HG02973 (cell line): ENCODE results near the gene ZAP70.

Experiments used
- ATAC-seq: cut with Tn5 transposase; IDR thresholded peaks from one replicate; pipeline ENCODE4 v1.9.1; 2021; ENCODE audit warnings: moderate library complexity; ENCODE audit not compliant: unreplicated experiment

ZAP70 gene

DNA sequence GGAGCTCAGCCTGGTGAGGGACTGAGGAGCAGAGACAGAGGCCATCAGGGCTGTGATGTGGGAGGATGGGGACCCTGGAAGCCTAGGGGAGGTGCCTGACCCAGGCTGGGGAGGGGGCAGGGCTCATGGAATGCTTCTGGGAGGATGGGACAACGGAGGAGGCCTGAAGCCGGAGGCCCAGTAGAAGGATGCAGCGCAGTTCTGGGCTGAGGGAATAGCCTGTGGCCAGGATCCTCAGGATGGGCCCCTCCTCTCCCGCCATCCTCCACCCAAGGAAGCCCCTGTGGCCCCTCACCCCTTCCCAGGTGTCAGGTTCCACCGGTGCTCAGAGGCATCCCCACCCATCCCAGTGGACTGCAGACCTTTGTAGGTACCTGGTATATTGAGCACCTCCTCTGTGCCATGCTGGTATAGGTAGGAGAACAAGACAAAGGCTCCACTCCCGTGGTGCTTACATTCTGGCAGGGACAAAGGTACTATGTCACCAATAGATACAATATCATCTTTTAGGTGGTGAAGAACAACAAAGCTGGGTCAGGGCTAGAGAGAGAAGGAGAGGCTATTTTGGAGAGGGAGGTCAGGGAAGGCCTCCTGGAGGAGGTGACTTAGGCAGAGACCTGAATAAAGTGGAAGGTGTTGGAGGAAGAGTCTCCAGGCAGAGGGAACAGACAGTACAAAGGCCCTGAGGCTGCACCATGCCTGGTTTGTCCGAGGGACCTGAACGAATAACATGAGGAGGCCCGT lies 2.7 kb downstream of the ZAP70 start:
- no peak for ATAC-seq

DNA sequence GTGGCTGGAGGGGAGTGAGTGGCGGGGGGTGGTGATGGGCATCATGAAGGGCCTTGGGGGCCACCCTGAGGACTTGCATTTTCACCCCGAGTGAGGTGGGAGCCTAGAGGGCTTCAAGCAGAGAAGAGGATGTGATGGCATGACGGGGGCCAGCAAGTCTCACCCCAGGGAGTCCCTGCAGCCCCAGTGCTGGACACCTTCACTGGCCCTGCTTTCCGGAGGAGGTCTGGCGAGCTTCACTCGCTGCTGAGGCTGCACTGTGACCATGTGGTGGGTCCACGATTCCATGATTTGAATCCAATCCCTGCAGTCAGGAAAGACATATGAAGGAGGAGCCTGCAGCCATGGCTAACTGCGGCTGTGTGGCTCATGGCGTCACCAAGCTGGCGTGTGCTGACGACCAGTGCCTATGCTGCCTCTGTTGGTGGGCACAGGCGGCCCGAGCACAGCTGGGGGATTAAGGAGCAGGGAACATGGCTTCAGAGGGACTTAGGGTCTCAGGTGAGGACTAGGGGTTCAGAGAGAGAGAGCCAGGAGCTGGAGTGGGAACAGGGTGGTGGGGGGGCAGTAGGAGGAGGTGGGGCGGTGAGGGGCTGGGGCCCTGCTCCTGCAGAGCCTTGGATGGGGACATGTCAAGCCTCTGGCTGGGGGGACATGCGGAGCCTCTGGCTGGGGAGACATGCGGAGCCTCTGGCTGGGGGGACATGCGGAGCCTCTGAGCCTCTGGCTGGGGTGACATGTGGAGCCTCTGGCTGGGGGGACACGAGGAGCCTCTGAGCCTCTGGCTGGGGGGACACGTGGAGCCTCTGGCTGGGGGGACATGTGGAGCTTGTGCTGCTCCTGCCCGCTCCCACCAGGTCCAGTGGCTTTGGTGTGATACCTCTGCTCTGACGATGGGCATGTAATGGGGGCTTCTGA lies 3.6 kb downstream of the ZAP70 start:
- ATAC-seq: no peak

DNA sequence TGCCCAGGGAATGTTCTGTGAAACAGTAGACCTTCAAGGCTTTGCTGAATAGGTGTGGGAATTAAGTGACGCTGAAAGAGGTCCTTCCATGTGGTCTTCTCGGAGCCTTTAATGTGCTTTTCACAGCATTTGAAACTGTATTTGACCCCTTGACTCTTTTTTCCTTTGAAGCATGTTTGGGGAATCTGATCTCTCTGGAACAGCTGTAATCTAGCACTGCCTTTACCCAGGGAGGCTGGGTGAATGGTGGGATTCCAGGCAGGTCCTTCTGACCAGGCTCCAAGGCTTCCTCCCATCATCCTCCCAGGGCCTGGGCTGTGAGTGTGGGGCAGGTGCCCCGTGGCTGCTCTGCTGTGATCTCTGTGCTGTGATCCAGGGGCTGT lies 4.2 kb downstream of the ZAP70 start:
- ATAC-seq: no peak

DNA sequence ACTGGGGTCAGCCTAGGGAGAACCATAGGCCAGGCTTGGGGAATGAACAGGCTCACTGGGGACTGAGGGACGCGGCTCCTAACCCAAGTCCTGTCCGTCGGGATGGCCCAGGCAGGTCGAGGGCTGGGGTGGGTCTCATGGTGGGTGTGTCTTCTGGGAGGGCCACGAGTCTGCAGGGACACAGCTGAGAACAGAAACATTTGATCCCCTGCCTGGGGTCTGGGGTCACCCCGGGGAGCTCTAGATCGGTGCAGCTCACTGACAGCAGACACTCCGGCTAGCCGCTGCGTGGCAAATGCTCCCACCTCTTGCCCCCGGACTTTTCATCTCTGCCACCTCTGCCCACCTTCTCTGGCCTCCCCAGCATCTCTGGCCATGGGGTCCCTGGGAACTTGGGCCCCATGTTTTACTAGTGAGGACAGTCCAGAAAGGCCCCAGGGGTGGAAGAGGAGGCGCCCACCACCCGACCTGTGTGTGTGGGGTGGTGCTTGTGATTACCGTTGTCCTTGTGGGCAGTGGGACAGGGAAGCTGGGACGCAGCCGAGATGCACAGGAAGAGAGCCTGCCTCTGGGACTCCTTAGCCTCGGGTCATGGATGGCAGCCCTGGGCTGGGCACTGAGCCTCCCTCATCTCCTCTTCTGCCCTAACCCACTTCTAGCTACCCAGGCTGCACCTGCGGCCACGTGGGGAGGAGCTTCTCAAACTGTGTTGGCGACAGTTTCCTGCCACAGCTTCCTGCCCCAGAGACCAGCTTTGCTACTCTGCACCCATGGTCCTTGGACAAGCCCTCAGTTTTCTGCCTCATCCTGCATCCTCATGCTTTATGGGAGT lies 4.9 kb downstream of the ZAP70 start:
- no peak for ATAC-seq

DNA sequence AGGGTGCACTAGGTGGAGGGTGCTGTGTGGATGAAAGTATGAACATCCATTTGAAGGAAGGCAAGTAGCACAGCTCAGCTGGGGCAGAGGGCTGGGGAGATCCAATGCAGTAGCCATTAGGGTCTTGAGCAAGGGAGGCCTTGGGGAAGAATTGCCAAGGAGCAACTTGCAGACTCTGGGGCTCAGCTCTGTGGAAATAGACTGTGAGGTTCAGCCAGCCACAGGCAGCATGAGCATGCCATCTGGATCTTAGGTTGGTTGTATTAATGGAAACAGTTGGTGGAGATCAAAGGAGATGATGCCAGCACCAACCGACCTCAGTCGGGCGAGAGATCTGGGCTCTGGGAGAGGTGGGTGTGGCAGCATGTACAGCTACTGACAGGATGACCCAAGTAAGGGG lies 5.6 kb downstream of the ZAP70 start:
- no peak for ATAC-seq

DNA sequence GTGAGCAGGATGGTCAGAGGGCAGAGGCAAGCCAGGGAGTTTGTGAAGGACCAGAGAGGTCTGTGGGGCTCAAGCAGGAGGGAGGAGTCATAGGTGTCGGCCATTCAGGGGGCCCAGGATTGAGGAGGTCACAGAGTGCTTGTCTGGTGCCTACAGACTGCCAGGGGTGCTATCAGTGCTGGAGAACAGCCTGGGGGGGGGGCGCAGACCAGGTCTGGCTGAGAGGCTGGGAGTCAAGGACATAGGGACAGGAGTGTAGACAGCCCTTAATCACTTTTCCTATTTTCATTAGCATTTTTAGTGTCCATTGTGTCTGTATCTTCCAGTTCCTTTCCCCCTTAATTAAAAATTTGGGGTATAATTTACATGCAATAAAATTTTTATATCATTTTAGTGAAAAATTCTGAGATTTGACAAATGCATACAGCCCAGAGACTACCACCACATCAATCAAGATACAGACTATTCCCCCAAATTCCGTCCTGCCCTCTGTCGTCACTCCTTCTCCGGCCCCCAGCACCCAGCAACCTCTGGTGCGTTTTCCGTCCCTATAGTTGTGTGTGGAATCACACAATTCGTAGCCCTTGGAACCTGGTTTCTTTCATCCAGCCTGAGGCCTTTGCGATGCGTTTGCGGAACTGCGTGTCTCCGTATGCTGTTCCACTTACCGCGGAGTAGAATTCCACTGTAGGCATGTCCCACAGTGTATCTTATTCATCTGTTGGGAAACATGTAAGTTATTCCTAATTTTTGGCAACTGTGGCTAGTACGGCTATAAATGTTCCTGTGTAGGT lies 6.2 kb downstream of the ZAP70 start:
- no peak for ATAC-seq

DNA sequence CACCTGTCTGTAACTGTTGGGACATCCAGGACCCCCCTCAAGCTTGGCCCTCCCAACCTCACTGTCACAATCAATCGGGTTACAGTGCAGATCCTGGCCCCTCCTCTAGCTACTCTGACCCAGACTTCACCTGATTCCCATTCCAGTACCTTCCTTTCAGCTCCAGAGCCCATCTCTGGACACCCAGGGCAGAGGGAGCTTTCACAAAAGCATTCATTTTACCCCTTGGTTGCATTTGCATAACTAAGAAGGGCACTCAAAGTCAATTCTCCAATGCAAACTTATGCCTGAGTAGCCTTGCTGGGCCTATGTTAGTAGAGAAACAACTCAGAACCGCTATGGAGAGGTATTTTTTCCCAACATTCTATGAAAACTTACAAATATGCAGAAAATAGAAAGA lies 7.4 kb downstream of the ZAP70 start:
- ATAC-seq: no peak

DNA sequence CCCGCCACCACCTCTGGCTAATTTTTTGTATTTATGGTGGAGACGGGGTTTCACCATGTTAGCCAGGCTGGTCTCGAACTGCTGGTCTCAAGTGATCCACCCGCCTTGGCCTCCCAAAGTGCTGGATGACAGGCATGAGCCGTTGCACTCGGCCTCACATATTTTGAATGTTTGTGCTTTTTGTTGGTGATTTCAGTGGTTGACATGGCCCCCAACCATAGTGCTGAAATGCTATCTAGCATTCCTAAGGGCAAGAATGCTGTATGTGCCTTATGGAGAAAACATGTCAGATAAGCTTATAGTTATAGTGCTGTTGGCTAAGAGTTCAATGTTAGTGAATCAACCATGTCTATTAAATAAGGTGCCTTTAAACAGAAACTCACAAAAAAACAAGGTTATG lies 8.9 kb downstream of the ZAP70 start:
- ATAC-seq: no peak

DNA sequence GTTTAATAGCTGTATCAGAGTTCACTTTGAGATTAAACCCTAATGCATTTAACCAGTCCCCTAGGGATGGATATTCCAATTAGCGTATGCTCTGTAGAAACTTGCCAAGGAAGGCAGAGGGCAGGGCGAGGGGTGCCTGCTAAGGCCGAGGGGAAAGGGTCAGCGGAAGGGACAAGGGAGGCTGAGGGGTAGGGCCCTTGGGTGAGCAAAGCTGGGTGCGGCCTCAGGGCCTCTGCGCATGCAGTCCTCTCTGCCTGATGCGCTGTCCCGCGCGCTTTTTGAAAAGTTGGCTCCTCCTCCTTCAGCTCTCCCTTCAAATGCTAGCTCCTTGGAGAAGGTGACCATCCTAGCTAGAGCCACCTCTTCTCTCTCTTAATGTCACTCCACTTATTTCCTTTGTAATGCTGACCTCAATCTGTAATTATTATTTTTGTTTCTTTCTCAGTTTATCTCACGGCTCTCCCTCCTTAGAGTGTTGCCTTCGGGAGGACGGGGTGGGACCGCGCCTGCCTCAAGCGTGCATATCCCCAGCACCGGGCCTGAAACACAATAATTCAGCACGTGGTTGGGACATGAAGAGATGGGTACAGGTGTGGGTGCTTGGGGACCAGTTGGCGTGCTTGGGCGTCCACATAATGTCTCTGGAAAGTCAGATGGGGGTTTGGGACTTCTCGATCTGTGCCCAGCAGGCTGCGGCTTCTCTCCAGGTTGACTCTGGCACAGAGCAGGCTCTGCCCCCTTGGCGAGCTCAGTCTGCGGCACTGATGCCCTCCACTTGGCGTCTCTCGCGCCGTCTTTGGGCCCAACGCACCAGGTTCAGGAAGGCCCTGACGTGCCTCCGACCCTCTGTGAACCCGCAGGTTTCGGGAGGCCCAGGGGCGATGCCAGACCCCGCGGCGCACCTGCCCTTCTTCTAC lies 10.0 kb downstream of the ZAP70 start:
- ATAC-seq: no peak

DNA sequence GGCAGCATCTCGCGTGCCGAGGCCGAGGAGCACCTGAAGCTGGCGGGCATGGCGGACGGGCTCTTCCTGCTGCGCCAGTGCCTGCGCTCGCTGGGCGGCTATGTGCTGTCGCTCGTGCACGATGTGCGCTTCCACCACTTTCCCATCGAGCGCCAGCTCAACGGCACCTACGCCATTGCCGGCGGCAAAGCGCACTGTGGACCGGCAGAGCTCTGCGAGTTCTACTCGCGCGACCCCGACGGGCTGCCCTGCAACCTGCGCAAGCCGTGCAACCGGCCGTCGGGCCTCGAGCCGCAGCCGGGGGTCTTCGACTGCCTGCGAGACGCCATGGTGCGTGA lies 10.7 kb downstream of the ZAP70 start:
- ATAC-seq: no peak

DNA sequence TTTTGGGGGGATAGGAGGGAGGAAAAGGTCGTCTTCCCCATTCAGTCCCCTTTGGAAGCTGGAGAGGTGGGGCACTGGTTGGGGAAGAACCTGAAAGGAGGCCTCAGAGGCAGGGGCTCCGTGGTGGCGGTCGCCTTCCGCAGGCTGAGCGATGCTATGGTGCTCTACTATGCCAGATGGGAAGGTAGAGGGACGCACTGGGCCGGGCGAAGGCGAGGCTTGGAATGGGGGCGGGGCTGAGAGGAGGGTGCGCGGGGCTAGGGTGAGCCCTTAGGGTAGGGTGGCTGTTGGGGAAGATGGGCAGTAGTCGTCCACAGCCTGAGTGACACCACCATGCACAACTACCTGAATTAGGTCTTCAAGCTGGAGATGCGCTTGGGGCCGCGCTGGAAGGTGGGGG lies 11.1 kb downstream of the ZAP70 start:
- ATAC-seq: no peak

DNA sequence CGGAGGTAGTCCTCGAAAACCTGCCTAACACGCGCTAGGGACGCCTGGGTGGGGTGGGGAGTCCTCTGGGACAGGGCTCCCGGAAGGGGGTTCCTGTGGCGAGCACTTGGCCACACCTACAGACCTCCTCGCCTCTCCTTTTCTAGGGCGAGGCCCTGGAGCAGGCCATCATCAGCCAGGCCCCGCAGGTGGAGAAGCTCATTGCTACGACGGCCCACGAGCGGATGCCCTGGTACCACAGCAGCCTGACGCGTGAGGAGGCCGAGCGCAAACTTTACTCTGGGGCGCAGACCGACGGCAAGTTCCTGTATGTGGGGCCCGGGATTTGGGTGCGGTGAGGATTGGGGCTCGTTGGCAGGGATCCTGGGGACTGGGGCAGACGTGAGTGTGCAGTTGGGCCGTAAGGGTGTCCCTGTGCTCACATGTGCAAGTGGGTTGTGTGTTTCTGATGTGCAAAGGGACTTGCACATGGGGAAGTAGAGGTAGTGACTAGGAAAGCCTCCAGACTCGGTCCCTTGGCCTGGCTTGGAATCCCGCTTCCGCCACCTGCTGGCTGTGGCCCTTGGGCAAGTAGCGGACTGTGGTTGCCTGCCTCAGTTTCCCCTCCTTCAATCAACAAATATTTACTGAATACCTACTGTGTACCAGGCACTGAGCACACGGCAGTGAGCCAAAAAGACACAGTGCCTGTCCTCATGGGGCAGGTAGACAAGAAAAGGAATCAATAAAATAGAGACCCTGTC lies 11.7 kb downstream of the ZAP70 start:
- ATAC-seq: no peak

DNA sequence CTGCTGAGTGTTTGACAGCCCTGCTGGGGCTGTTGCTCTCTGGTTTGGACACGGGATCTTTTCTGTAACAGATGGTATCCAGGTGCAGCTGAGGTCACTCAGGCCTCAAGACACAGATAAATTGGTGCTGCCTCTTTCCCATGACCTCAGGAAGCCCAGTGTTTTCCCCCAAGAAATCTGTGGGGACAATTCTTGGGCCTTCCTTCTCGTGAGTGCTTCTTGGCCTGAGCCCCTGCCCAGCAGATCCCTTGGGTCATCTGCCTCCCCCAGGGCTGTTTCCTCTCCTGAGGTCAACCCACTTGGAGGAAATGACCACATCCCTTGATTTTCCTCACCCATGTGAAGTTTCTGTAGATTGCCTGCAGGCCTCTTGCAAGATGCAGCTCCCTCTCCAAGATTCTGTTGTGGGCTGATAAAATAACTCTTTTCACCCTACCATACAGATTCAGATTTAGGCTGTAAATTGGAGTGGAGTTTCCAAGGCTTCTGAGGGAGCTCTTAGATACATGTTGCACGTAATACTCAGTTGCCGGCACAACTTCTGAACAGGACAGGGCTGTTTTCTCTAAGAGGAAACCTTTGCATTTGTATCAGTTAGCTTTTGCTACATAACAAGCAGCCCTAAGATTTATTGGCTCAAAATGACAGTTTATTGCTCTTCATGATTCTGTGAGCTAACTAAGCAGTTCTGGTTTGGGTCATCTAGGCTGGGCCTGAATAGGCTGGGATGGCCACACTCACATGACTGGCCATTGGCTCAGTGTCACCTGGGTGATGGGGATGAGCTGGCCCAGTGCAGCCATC lies 13.1 kb downstream of the ZAP70 start:
- ATAC-seq: no peak

DNA sequence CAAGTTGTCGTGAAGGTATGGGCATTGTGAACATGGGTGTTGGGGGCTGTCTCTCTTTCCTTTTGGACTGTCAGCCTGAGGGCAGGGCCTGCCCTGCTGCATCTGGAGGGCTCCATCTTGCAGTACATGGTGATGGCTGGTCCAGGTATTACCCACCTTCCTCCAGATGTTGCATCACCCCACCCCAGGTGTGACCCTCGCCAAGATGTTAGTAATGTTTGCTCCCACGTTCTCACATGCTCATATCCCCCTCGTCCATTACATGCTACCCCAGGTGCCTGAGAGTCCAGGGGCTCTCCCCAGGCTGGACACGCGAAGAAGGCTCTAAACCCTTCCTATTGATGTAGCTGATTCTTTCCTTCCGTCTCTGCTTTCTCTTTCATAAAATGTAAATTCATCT lies 13.9 kb downstream of the ZAP70 start:
- ATAC-seq: no peak

DNA sequence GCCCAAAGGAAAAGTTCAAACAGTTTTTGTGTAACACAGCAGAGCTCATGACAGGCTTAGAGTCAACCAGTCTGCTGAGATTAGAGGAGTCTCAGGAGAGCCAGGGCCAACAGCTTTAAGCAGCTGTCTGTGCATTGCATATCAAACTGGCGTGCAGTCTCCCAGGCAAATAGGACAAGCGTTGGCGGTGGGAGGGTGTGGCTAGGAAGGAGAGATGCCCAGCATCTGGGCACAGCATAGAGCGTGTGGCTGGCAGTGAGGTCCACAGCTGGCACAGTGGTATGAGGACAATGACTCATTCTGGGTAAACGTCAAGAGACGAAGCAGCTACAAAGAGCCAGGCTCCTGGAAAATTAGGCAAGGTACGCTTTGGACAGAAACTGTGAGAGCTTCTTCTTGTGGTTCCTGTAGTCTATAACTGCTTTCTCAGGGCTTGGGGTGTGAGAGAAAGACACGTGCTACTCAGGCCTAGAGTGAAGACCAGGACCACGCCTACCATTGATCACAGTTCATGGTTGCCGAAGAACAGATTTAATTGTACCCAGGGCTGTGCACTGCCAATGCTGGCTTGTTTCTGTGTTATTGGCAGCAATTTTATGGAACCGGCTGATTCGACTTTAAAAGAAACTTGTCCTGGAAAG lies 14.8 kb downstream of the ZAP70 start:
- ATAC-seq: no peak

DNA sequence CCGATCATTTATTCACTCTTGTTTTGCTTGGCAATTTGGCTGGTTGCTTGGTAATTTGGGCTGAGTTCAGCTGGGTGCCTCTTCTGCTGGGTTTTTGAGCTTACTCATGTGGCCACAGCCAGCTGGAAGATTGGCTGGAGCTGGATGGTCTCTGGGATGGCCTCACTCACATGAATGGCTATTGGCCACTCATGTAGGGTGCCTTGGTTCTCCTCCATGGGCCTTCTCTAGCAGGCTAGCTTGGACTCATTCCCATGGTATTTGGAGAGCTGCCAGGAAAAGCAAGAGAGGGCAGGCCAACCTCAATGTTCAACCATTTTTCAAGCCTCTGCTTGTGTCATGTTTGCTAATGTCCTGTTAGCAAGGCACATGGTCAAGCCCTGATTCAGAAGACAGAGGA lies 16.9 kb downstream of the ZAP70 start:
- no peak for ATAC-seq

DNA sequence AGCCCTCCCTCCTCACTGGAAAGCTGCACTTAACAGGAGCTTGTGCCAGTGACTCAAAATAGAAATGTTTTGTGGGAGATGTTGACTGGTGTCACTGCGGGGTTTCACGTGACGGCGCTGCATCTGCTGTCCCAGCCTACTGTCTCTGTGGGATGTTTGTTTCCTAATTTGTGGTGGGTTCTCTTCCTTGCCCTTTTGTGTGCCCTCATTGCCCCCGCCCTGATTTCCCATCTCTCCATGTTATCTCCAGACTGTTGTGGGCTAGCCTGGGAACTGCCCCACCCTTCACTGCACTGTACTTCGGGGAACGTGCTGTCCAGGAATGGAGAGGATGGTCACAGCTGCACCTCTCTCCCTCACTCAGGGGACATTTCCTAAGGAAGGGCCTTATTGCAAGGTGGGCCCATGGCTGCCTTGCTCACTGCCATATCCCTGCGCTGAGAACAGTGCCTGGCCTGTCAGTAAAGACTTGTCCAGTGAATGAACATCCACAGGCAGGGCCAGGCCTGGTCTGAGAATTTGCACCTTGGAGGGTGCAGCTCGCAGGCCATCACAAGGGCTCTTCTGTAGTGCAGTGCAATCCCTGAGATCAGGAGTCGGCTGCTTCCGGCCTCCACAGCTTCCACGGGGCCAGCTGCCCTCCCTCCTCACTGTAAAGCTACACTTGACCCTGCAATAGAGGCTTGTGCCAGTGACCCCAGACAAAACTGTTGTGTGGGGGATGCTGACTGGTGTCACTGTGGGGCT lies 18.1 kb downstream of the ZAP70 start:
- no peak for ATAC-seq
